ENCODE data around the gene KLHDC9.

GRCh38 chr1:161138431-161138830, 40.3 kb downstream of the KLHDC9 start:
- no peak for TF ChIP-seq CTCF (conservative IDR thresholded peaks at IDR 0.05 in 1 of 2, IDR thresholded peaks at IDR 0.05 in 1 of 2; ENCODE audit: extremely low read depth in 1 of 2, insufficient read depth in 1 of 2, low read depth in 1 of 2, low read length in 2 of 2)
- TF ChIP-seq EZH2 (IDR thresholded peaks at IDR 0.05; ENCODE audit: borderline replicate concordance, low read length) = no peak
